H9 (cell line): Measurements from ENCODE around the gene KCTD20. TPM values are rescaled to one million over a fixed set of nuclear protein-coding genes. Genes with fewer than 3 reads are reported as not detected.

Experiments
- DNase-seq: peaks from one replicate; pipeline ENCODE4 v3.0.0-alpha.2; 2017
- H2AFZ ChIP-seq: one replicate; pipeline ENCODE4 v1.6.1; 2013; ENCODE audit warnings: mild to moderate bottlenecking, low read length, control low read depth, moderate library complexity
- H2AK5ac ChIP-seq: 2 replicates; pipeline ENCODE4 v1.6.1; 2013; ENCODE audit warnings: low read length, control low read depth, mixed read lengths; ENCODE audit not compliant: insufficient read length
- H2BK120ac ChIP-seq: one replicate; pipeline ENCODE4 v1.6.1; 2013; ENCODE audit warnings: low read depth, mild to moderate bottlenecking, low read length, control low read depth, inconsistent platforms; ENCODE audit not compliant: poor library complexity, severe bottlenecking
- H2BK12ac ChIP-seq: 2 replicates; pipeline ENCODE4 v1.6.1; 2013; ENCODE audit warnings: low read length, control low read depth, mixed read lengths, low read depth; ENCODE audit not compliant: insufficient read length
- H2BK15ac ChIP-seq: 2 replicates; pipeline ENCODE4 v1.6.1; 2013; ENCODE audit warnings: low read depth, low read length, control low read depth
- H2BK20ac ChIP-seq: one replicate; pipeline ENCODE4 v1.6.1; 2013; ENCODE audit warnings: low read depth, mild to moderate bottlenecking, low read length, control low read depth, inconsistent platforms; ENCODE audit not compliant: poor library complexity, severe bottlenecking
- H2BK5ac ChIP-seq: 2 replicates; pipeline ENCODE4 v1.6.1; 2013; ENCODE audit warnings: low read length, control low read depth, mixed read lengths; ENCODE audit not compliant: insufficient read length
- H3K14ac ChIP-seq: 2 replicates; pipeline ENCODE4 v1.6.1; 2013; ENCODE audit warnings: low read length, control low read depth; ENCODE audit not compliant: insufficient read depth
- H3K18ac ChIP-seq: 2 replicates; pipeline ENCODE4 v1.6.1; 2013; ENCODE audit warnings: low read depth, mild to moderate bottlenecking, mixed read lengths, low read length, control low read depth; ENCODE audit not compliant: insufficient read length
- H3K23ac ChIP-seq: 2 replicates; pipeline ENCODE4 v1.6.1; 2013; ENCODE audit warnings: low read length, control low read depth, mixed read lengths, low read depth; ENCODE audit not compliant: insufficient read length
- H3K23me2 ChIP-seq: 2 replicates; pipeline ENCODE4 v1.6.1; 2013; ENCODE audit warnings: low read depth, mild to moderate bottlenecking, mixed read lengths, low read length, control low read depth; ENCODE audit not compliant: insufficient read length, poor library complexity, severe bottlenecking
- H3K27ac ChIP-seq: 2 replicates; pipeline ENCODE4 v1.5.1; 2013; ENCODE audit warnings: low read length, control low read depth, mixed read lengths, low read depth; ENCODE audit not compliant: insufficient read length
- H3K27me3 ChIP-seq: 2 replicates; pipeline ENCODE4 v1.6.1; 2013; ENCODE audit warnings: low read length, control low read depth, inconsistent platforms; ENCODE audit not compliant: insufficient read depth
- H3K4ac ChIP-seq: 2 replicates; pipeline ENCODE4 v1.6.1; 2013; ENCODE audit warnings: low read depth, mild to moderate bottlenecking, control low read depth, inconsistent platforms, low read length, moderate library complexity
- H3K4me1 ChIP-seq: 2 replicates; pipeline ENCODE4 v1.6.1; 2013; ENCODE audit warnings: low read length, control low read depth, inconsistent platforms; ENCODE audit not compliant: insufficient read depth
- H3K4me2 ChIP-seq: 2 replicates; pipeline ENCODE4 v1.6.1; 2013; ENCODE audit warnings: low read length, control low read depth, mixed read lengths; ENCODE audit not compliant: insufficient read length, insufficient read depth
- H3K56ac ChIP-seq: 2 replicates; pipeline ENCODE4 v1.6.1; 2013; ENCODE audit warnings: low read depth, mild to moderate bottlenecking, mixed read lengths, low read length, control low read depth; ENCODE audit not compliant: insufficient read length
- H3K79me1 ChIP-seq: 2 replicates; pipeline ENCODE4 v1.6.1; 2013; ENCODE audit warnings: low read depth, mild to moderate bottlenecking, moderate library complexity, low read length, control low read depth, inconsistent platforms; ENCODE audit not compliant: insufficient read depth, poor library complexity, severe bottlenecking
- H3K79me2 ChIP-seq: 2 replicates; pipeline ENCODE4 v1.6.1; 2013; ENCODE audit warnings: low read length, control low read depth, inconsistent platforms; ENCODE audit not compliant: insufficient read depth
- H3K9ac ChIP-seq: 2 replicates; pipeline ENCODE4 v1.6.1; 2013; ENCODE audit warnings: low read length, control low read depth, mixed read lengths; ENCODE audit not compliant: insufficient read length; ENCODE audit errors: extremely low read depth
- H3K9me3 ChIP-seq: one replicate; pipeline ENCODE4 v1.6.1; 2013; ENCODE audit warnings: low read depth, low read length, inconsistent platforms; ENCODE audit not compliant: control insufficient read depth
- H3T11ph ChIP-seq: one replicate; pipeline ENCODE4 v1.6.1; 2013; ENCODE audit warnings: mild to moderate bottlenecking, low read length, control low read depth, inconsistent platforms
- H4K20me1 ChIP-seq: one replicate; pipeline ENCODE4 v1.6.1; 2013; ENCODE audit not compliant: control insufficient read depth, insufficient read length, insufficient read depth
- H4K5ac ChIP-seq: 2 replicates; pipeline ENCODE4 v1.6.1; 2013; ENCODE audit warnings: low read depth, mild to moderate bottlenecking, mixed read lengths, low read length, control low read depth; ENCODE audit not compliant: insufficient read length
- H4K8ac ChIP-seq: replicated peaks from 2 replicates; pipeline ENCODE4 v1.6.1; 2013; ENCODE audit warnings: low read length, control low read depth, mixed read lengths, low read depth; ENCODE audit not compliant: insufficient read length
- H4K91ac ChIP-seq: 2 replicates; pipeline ENCODE4 v1.6.1; 2013; ENCODE audit warnings: low read depth, mild to moderate bottlenecking, moderate library complexity, mixed read lengths, low read length, control low read depth; ENCODE audit not compliant: insufficient read length
- H3K27ac Mint-ChIP-seq, 3 experiments: 2 replicates in 2 of 3; 3 replicates in 1 of 3; pipeline ENCODE4 v1.8.0; 2020 to 2021; ENCODE audit warnings: mixed read lengths in 3 of 3, mild to moderate bottlenecking in 1 of 3, moderate library complexity in 1 of 3
- H3K27me3 Mint-ChIP-seq: 2 replicates; pipeline ENCODE4 v1.8.0; 2021; ENCODE audit warnings: low read depth, mild to moderate bottlenecking, moderate library complexity, mixed read lengths
- H3K36me3 Mint-ChIP-seq, 3 experiments: 2 replicates in 2 of 3; 3 replicates in 1 of 3; pipeline ENCODE4 v1.8.0; 2020 to 2021; ENCODE audit warnings: low read depth in 3 of 3, mixed read lengths in 3 of 3; ENCODE audit not compliant: insufficient read depth in 1 of 3
- H3K4me1 Mint-ChIP-seq, 2 experiments: 2 replicates each; pipeline ENCODE4 v1.8.0; 2020; ENCODE audit warnings: mixed read lengths in 2 of 2
- H3K4me3 Mint-ChIP-seq, 2 experiments: 2 replicates in 1 of 2; 3 replicates in 1 of 2; pipeline ENCODE4 v1.8.0; 2020 to 2021; ENCODE audit warnings: mild to moderate bottlenecking in 2 of 2, mixed read lengths in 2 of 2, moderate library complexity in 1 of 2
- H3K9me3 Mint-ChIP-seq, 2 experiments: 2 replicates in 1 of 2; 3 replicates in 1 of 2; pipeline ENCODE4 v1.8.0; 2020; ENCODE audit warnings: mild to moderate bottlenecking in 2 of 2, mixed read lengths in 2 of 2, moderate library complexity in 1 of 2
- WGBS: extraction: QIAGEN DNeasy Blood & Tissue Kit; methylation state at CpG from one replicate; pipeline ENCODE4 v1.1.7; 2013; ENCODE audit warnings: missing lambda C conversion rate, low lambda C conversion rate, mixed read lengths; ENCODE audit not compliant: insufficient read length; ENCODE audit errors: extremely low coverage; 5-methylcytosine and 5-hydroxymethylcytosine counted together
- total RNA-seq: library from RNA; stranded (reverse); gene quantifications from 2 replicates; pipeline ENCODE4 v1.2.1, GENCODE V29; 2021
- TF ChIP-seq, protein P1 (sequence below): fragments of 200-600 bp; sonication (generic); conservative IDR thresholded peaks from 3 replicates; pipeline ENCODE4 v1.8.0; 2021; ENCODE audit warnings: antibody characterized with exemption, mild to moderate bottlenecking

KCTD20 gene
- total RNA-seq, 1 experiment from 2014 or later = 22.6 TPM

DNA sequence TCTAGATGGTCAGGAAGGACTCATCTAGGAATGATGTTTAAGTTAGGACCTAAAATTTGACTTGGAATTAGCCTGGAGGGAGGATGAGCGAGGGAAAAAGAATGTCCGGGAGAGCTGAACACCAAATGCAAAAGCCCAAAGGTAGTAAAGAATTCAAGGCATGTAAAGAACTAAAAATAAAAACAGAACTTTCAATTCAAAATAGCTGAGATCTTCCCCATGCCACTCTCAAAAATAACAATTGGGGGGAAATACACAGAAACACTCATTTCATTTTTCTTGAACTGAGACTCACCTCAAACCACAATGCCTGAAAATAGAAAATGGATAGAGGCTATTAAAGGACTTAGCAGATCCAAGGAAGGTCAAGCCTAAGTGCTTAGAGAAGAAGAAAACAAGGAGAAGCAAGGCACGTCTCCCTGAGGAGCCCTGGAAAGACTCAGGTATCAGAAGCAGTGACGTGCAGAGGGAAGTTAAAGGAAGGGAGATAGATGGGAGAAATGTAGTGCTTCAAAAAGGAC, 10.6 kb upstream of the KCTD20 start:
- no peak overlapping the region for H2AFZ ChIP-seq
- H4K8ac ChIP-seq = no peak overlapping the region
- H4K5ac ChIP-seq = no peak overlapping the region
- no peak overlapping the region for H3K56ac ChIP-seq
- no peak overlapping the region for H2BK5ac ChIP-seq
- H3K4ac ChIP-seq = no peak overlapping the region
- no peaks in the 10 kb centered on the region for H3K4me1 Mint-ChIP-seq
- no peak overlapping the region for H3K4me3 Mint-ChIP-seq
- no peaks in the 10 kb centered on the region for H3K79me2 ChIP-seq
- H2BK12ac ChIP-seq = no peak overlapping the region
- no peaks in the 10 kb centered on the region for H3K79me1 ChIP-seq
- H3K27me3 Mint-ChIP-seq = no peaks in the 10 kb centered on the region
- no peak overlapping the region for H3K18ac ChIP-seq
- H2BK20ac ChIP-seq = no peak overlapping the region
- no peak overlapping the region for H3K14ac ChIP-seq
- no peak overlapping the region for H2BK15ac ChIP-seq
- no peak overlapping the region for H2BK120ac ChIP-seq
- no CpG with 5 or more reads among the region's 4 CpGs for WGBS
- no peaks in the 10 kb centered on the region for H3K4me1 ChIP-seq
- no peak overlapping the region for H3K23ac ChIP-seq
- no peaks in the 10 kb centered on the region for H3K36me3 Mint-ChIP-seq
- H3K27me3 ChIP-seq = no peaks in the 10 kb centered on the region
- no peak overlapping the region for H3K4me2 ChIP-seq
- no peaks in the 10 kb centered on the region for H3K9me3 Mint-ChIP-seq
- TF ChIP-seq, protein P1, sequence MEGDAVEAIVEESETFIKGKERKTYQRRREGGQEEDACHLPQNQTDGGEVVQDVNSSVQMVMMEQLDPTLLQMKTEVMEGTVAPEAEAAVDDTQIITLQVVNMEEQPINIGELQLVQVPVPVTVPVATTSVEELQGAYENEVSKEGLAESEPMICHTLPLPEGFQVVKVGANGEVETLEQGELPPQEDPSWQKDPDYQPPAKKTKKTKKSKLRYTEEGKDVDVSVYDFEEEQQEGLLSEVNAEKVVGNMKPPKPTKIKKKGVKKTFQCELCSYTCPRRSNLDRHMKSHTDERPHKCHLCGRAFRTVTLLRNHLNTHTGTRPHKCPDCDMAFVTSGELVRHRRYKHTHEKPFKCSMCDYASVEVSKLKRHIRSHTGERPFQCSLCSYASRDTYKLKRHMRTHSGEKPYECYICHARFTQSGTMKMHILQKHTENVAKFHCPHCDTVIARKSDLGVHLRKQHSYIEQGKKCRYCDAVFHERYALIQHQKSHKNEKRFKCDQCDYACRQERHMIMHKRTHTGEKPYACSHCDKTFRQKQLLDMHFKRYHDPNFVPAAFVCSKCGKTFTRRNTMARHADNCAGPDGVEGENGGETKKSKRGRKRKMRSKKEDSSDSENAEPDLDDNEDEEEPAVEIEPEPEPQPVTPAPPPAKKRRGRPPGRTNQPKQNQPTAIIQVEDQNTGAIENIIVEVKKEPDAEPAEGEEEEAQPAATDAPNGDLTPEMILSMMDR = no peak
- no peak overlapping the region for H2AK5ac ChIP-seq
- no peak overlapping the region for H3K27ac Mint-ChIP-seq
- H4K91ac ChIP-seq = no peak overlapping the region
- H3K23me2 ChIP-seq = no peaks in the 10 kb centered on the region
- H3K27ac ChIP-seq = no peak overlapping the region
- no peaks in the 10 kb centered on the region for H4K20me1 ChIP-seq
- H3K9ac ChIP-seq = no peak overlapping the region
- no peaks in the 10 kb centered on the region for H3K9me3 ChIP-seq
- H3T11ph ChIP-seq = no peak overlapping the region
- no peak for DNase-seq
